Panc1 (cell line): ENCODE measurements around the gene RELA. TPM values are rescaled to one million over a fixed set of nuclear protein-coding genes. Genes with fewer than 3 reads are reported as not detected.

ENCODE experiments used
- ATAC-seq: fragments of 200-7000 bp; cut with Tn5 transposase; 2 replicates; pipeline ENCODE4 v1.9.1; 2020; ENCODE audit warnings: mild to moderate bottlenecking, moderate library complexity
- BruUV-seq: library from RNA; stranded (reverse); fragments of 400-500 nt; replicated peaks from 2 replicates; lab custom pipeline; 2021; lab: Mats Ljungman, UMichigan
- CTCF ChIA-PET: fragments of 300-600 bp; sonication (Branson Sonifier 250); formaldehyde crosslinking; loops from one replicate; lab custom pipeline; 2022; ENCODE audit warnings: antibody characterized with exemption; lab: Charles Lee
- POLR2A ChIA-PET: fragments of 300-600 bp; sonication (Branson Sonifier 250); formaldehyde crosslinking; loops from one replicate; lab custom pipeline; 2022; ENCODE audit warnings: antibody characterized with exemption; lab: Charles Lee
- DNase-seq: peaks from one replicate; pipeline ENCODE4 v3.0.0-alpha.2; 2010; ENCODE audit warnings: low read depth, low spot score
- H3K27ac ChIP-seq: 2 replicates; pipeline ENCODE4 v1.5.1; 2011; ENCODE audit warnings: mild to moderate bottlenecking, low read length, inconsistent platforms
- H3K27me3 ChIP-seq: fragments of 200-500 bp; sonication (Bioruptor generic); 2 replicates; pipeline ENCODE4 v1.6.0; 2014; ENCODE audit warnings: low read length, inconsistent platforms; ENCODE audit not compliant: control insufficient read depth, insufficient read depth
- H3K36me3 ChIP-seq: fragments of 200-500 bp; sonication (Bioruptor generic); 2 replicates; pipeline ENCODE4 v1.5.1; 2014; ENCODE audit warnings: inconsistent platforms, mild to moderate bottlenecking, low read length, moderate library complexity; ENCODE audit not compliant: control insufficient read depth, insufficient read depth
- H3K4me1 ChIP-seq: 2 replicates; pipeline ENCODE4 v1.5.1; 2011; ENCODE audit warnings: inconsistent platforms, mild to moderate bottlenecking, low read length, moderate library complexity; ENCODE audit not compliant: control insufficient read depth, insufficient read depth
- H3K4me3 ChIP-seq, 2 experiments: 2 replicates each; pipeline ENCODE4 v1.5.1; 2011 to 2012; ENCODE audit warnings: low read depth in 2 of 2, low read length in 2 of 2, mild to moderate bottlenecking in 2 of 2, inconsistent platforms in 1 of 2, moderate library complexity in 1 of 2
- H3K9me3 ChIP-seq: fragments of 200-500 bp; sonication (Bioruptor generic); 2 replicates; pipeline ENCODE4 v1.5.1; 2014; ENCODE audit warnings: low read depth, mild to moderate bottlenecking, inconsistent platforms, low read length, moderate library complexity; ENCODE audit not compliant: control insufficient read depth, insufficient read depth
- POLR2AphosphoS5 ChIP-seq: IDR thresholded peaks from 2 replicates; pipeline ENCODE4 v1.6.1; 2012; ENCODE audit warnings: mild to moderate bottlenecking, low read depth, low read length, moderate library complexity
- SIN3A ChIP-seq: IDR thresholded peaks from 2 replicates; pipeline ENCODE4 v1.6.1; 2012; ENCODE audit warnings: low read depth, mild to moderate bottlenecking, low read length, moderate library complexity, borderline replicate concordance; ENCODE audit not compliant: insufficient read depth
- TCF7L2 ChIP-seq: IDR thresholded peaks from 2 replicates; pipeline ENCODE4 v1.6.1; 2011; ENCODE audit warnings: mild to moderate bottlenecking, low read depth, low read length, inconsistent platforms
- in situ Hi-C: cut with HindIII; loops from 2 replicates; pipeline ENCODE4 v1.10.0; 2016; ENCODE audit warnings: low sequenced_read_pairs, low pct_unique_long_range_greater_than_20kb
- intact Hi-C: fragments of 100-400 bp; cut with micrococcal nuclease; formaldehyde crosslinking; loops from one replicate; pipeline ENCODE4 v1.10.0; 2022; ENCODE audit not compliant: unreplicated experiment
- total RNA-seq: library from RNA; stranded (reverse); gene quantifications from one replicate; pipeline ENCODE4 v1.2.1, GENCODE V29; 2021; ENCODE audit not compliant: unreplicated experiment
- TF ChIP-seq, protein P1 (sequence below): fragments of 450-650 bp; IDR thresholded peaks from 2 replicates; pipeline ENCODE4 v1.5.1; 2017; ENCODE audit warnings: mild to moderate bottlenecking
- TF ChIP-seq, protein P2 (sequence below), 2 experiments: IDR thresholded peaks; 2 replicates each; pipeline ENCODE4 v1.6.1; 2011 to 2012; ENCODE audit warnings: low read depth in 2 of 2, control low read depth in 1 of 2, low read length in 1 of 2, mild to moderate bottlenecking in 1 of 2, moderate library complexity in 1 of 2; ENCODE audit not compliant: insufficient read depth in 1 of 2

Gene RELA
- total RNA-seq, 1 experiment from 2014 or later, result 141 TPM

DNA sequence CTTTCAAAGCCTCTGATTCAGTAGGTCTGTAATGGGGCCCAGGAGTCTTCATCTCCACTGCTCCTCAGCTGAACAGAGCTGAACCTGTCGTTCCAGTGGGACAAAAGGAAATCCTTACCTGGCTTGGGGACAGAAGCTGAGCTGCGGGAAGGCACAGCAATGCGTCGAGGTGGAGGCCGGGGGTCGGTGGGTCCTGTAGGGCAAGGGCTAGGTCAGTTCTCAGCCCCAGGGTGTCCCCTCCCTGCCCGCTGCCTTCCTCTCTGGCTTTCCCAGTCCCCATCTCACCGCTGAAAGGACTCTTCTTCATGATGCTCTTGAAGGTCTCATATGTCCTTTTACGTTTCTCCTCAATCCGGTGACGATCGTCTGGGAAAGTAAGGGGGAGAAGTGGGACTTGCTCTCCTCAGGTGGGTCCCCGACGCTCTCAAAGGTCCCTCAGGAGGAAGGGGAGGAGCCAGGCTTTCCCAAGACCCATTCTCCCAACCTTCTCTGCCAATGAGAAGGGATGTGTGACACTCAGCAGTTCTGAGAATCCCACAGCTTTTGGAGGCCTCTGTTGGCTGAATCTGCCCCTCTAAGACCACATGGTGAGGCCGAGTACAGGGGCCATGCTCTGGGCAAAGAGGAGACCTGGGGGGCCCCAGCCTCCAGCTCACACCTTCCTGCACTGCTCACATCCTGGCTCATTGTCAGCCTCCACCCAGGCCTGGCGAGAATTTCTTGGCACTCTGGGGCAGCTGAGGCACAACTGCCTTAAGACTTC is 7.0 kb downstream of the RELA start:
- Histone ChIP-seq H3K4me3 (no peak overlapping the region), H3K4me1 (peaks cover 15% of the 10 kb centered on the region), H3K36me3 (peaks cover 17% of the 10 kb centered on the region), H3K9me3 (no peaks in the 10 kb centered on the region), H3K27me3 (no peaks in the 10 kb centered on the region), H3K27ac (no peak overlapping the region)
- ATAC-seq (no peak), DNase-seq (no peak)
- TF ChIP-seq, protein P1, sequence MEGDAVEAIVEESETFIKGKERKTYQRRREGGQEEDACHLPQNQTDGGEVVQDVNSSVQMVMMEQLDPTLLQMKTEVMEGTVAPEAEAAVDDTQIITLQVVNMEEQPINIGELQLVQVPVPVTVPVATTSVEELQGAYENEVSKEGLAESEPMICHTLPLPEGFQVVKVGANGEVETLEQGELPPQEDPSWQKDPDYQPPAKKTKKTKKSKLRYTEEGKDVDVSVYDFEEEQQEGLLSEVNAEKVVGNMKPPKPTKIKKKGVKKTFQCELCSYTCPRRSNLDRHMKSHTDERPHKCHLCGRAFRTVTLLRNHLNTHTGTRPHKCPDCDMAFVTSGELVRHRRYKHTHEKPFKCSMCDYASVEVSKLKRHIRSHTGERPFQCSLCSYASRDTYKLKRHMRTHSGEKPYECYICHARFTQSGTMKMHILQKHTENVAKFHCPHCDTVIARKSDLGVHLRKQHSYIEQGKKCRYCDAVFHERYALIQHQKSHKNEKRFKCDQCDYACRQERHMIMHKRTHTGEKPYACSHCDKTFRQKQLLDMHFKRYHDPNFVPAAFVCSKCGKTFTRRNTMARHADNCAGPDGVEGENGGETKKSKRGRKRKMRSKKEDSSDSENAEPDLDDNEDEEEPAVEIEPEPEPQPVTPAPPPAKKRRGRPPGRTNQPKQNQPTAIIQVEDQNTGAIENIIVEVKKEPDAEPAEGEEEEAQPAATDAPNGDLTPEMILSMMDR, result no peak
- TF ChIP-seq, protein P2, sequence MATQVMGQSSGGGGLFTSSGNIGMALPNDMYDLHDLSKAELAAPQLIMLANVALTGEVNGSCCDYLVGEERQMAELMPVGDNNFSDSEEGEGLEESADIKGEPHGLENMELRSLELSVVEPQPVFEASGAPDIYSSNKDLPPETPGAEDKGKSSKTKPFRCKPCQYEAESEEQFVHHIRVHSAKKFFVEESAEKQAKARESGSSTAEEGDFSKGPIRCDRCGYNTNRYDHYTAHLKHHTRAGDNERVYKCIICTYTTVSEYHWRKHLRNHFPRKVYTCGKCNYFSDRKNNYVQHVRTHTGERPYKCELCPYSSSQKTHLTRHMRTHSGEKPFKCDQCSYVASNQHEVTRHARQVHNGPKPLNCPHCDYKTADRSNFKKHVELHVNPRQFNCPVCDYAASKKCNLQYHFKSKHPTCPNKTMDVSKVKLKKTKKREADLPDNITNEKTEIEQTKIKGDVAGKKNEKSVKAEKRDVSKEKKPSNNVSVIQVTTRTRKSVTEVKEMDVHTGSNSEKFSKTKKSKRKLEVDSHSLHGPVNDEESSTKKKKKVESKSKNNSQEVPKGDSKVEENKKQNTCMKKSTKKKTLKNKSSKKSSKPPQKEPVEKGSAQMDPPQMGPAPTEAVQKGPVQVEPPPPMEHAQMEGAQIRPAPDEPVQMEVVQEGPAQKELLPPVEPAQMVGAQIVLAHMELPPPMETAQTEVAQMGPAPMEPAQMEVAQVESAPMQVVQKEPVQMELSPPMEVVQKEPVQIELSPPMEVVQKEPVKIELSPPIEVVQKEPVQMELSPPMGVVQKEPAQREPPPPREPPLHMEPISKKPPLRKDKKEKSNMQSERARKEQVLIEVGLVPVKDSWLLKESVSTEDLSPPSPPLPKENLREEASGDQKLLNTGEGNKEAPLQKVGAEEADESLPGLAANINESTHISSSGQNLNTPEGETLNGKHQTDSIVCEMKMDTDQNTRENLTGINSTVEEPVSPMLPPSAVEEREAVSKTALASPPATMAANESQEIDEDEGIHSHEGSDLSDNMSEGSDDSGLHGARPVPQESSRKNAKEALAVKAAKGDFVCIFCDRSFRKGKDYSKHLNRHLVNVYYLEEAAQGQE (IDR thresholded peaks at IDR 0.05; ENCODE audit: insufficient read depth in 1 of 2, low read depth in 2 of 2, low read length in 1 of 2), result no peak
- TF ChIP-seq TCF7L2 (no peak), SIN3A (no peak), POLR2AphosphoS5 (no peak)
- CTCF ChIA-PET, result interaction anchor here (0.6 kb wide), 1 partner anchor 62 kb away, joined by 3 read pairs; no protein-coding TSS in a partner anchor
- POLR2A ChIA-PET, result interaction anchor here (0.6 kb wide), 1 partner anchor 18 kb away, joined by 3 read pairs; the partner anchor contains the start of gene SIPA1
- intact Hi-C loops, result no loop called here
- in situ Hi-C loops, result no loop called here
- BruUV-seq, result no TSS peak

DNA sequence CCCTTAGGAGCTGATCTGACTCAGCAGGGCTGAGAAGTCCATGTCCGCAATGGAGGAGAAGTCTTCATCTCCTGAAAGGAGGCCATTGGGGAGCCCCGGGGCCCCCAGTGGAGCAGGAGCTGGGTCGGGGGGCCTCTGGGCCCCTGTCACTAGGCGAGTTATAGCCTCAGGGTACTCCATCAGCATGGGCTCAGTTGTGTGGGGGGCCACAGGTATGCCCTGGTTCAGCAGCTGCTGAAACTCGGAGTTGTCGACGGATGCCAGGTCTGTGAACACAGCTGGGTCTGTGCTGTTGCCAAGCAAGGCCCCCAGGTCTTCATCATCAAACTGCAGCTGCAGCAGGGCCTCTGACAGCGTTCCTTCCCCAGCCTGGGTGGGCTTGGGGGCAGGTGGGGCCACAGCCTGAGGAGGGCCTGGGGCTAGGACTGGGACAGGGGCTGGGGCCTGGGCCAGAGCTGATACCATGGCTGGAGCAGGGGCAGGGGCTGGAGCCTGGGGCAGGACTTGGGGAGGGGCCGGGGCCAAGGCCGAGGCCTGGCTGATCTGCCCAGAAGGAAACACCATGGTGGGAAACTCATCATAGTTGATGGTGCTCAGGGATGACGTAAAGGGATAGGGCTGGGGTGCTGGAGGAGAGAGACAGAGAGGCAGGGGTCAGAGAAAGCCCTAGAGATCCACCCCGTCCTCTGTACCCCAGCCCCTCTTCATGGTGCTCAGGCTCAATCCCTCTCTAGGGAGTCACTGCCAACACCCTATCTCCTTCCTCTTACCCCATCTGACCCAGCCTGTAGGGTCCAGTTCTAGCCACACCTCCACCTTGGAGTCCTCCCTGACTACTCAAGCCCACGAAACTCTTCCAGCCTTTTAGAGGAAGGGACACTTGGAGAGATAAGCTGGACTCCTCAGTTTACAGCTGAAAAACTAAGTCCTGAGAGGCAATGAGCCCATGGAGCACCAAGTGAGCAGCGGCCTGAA is 8.1 kb downstream of the RELA start:
- H3K4me1 ChIP-seq, result peaks cover 19% of the 10 kb centered on the region
- CTCF ChIA-PET, result interaction anchor here (0.9 kb wide), 1 partner anchor 234 kb away, joined by 8 read pairs; the partner anchor contains the start of gene FIBP
- ATAC-seq, result no peak

More for the DNA sequence above, 8.1 kb downstream of the RELA start:
- no TSS peak for BruUV-seq
- POLR2A ChIA-PET, result interaction anchor here (0.6 to 0.9 kb wide), 3 partner anchors 17 to 39 kb away, joined by 3 to 5 read pairs (median 4); partner anchors contain the start of genes PCNX3 and SIPA1
- no peak overlapping the region for H3K4me3 ChIP-seq
- H3K27ac ChIP-seq, result peak overlapping the region; percentile 95; the same call in 1 of the 2 replicates
- no peak for DNase-seq
- no peaks in the 10 kb centered on the region for H3K27me3 ChIP-seq
- in situ Hi-C loops (no loop called here), intact Hi-C loops (no loop called here)
- H3K36me3 ChIP-seq, result peaks cover 15% of the 10 kb centered on the region
- TF ChIP-seq SIN3A, result no peak
- TF ChIP-seq, protein P1, result no peak
- no peak for TF ChIP-seq TCF7L2
- TF ChIP-seq, protein P2 (IDR thresholded peaks at IDR 0.05; ENCODE audit: insufficient read depth in 1 of 2, low read depth in 2 of 2, low read length in 1 of 2), result no peak
- 0 out of 2 replicates have a peak, but pooled peaks have one; percentile 18 for TF ChIP-seq POLR2AphosphoS5
- H3K9me3 ChIP-seq, result no peaks in the 10 kb centered on the region
